Skeletal muscle tissue (tissue), 4 donors: ENCODE data around the gene CNKSR2. TPM values are rescaled to one million over a fixed set of nuclear protein-coding genes. Genes with fewer than 3 reads are reported as not detected.

Source experiments
- H3K27ac ChIP-seq: one replicate; pipeline ENCODE4 v1.7.0; 2013; ENCODE audit warnings: mild to moderate bottlenecking, low read depth, low read length, inconsistent platforms
- H3K27me3 ChIP-seq, 3 donors: one replicate each; pipeline ENCODE4 v1.7.0; 2013; ENCODE audit warnings: low read length in 3 of 3; ENCODE audit not compliant: control insufficient read depth in 3 of 3, insufficient read depth in 3 of 3
- H3K36me3 ChIP-seq, 3 donors: one replicate each; pipeline ENCODE4 v1.7.0; 2013; ENCODE audit warnings: low read length in 3 of 3; ENCODE audit not compliant: control insufficient read depth in 3 of 3, insufficient read depth in 3 of 3
- H3K4me1 ChIP-seq, 3 donors: one replicate each; pipeline ENCODE4 v1.7.0; 2013; ENCODE audit warnings: low read length in 3 of 3, mild to moderate bottlenecking in 3 of 3; ENCODE audit not compliant: control insufficient read depth in 3 of 3, insufficient read depth in 3 of 3
- H3K4me3 ChIP-seq, 3 donors: one replicate each; pipeline ENCODE4 v1.7.0; 2013; ENCODE audit warnings: low read length in 3 of 3
- H3K9ac ChIP-seq, 3 donors: one replicate each; pipeline ENCODE4 v1.7.0; 2013; ENCODE audit warnings: low read length in 3 of 3, mild to moderate bottlenecking in 3 of 3, moderate library complexity in 2 of 3, low read depth in 1 of 3
- H3K9me3 ChIP-seq, 3 donors: one replicate each; pipeline ENCODE4 v1.7.0; 2013; ENCODE audit warnings: low read length in 3 of 3; ENCODE audit not compliant: control insufficient read depth in 3 of 3
- total RNA-seq: library from RNA; depleted of rRNA; stranded (reverse); fragments of >200 nt; gene quantifications from one replicate; pipeline ENCODE4 v1.2.3, GENCODE V29; 2014
- donor health status: Osteomylitis.

The CNKSR2 gene
- total RNA-seq = 7.8 TPM

- Histone ChIP-seq H3K27ac (no peak within 1 kb of the TSS), H3K9ac (peak within 1 kb of the TSS in 2 of 3 donors; percentile 50 to 70)
Measured at GRCh38 chrX:21374163-21374993, at the start of gene CNKSR2. CNKSR2 (plus strand) TSS chrX:21374418; CDS start chrX:21374898, 480 bp downstream.

GRCh38 chrX:21354725-21355124, 19.5 kb upstream of the CNKSR2 start:
- Histone ChIP-seq H3K27me3 (no peaks in the 10 kb centered on the region), H3K36me3 (no peaks in the 10 kb centered on the region), H3K9ac (no peak overlapping the region), H3K27ac (no peak overlapping the region), H3K4me1 (no peaks in the 10 kb centered on the region), H3K9me3 (peaks cover 0 to 4% (median 0%) of the 10 kb centered on the region in 3 donors), H3K4me3 (no peak overlapping the region)

More at GRCh38 chrX:21374163-21374993, at the start of gene CNKSR2:
- peaks cover 0 to 3% (median 0%) of the 10 kb centered on the region in 3 donors for H3K4me1 ChIP-seq
- H3K27me3 ChIP-seq = peaks cover 8 to 14% (median 12%) of the 10 kb centered on the region in 3 donors
- H3K36me3 ChIP-seq = no peaks in the 10 kb centered on the region
- H3K9me3 ChIP-seq = no peaks in the 10 kb centered on the region
- peak within 1 kb of the TSS; percentile 54 to 62 (median 58) for H3K4me3 ChIP-seq

DNA sequence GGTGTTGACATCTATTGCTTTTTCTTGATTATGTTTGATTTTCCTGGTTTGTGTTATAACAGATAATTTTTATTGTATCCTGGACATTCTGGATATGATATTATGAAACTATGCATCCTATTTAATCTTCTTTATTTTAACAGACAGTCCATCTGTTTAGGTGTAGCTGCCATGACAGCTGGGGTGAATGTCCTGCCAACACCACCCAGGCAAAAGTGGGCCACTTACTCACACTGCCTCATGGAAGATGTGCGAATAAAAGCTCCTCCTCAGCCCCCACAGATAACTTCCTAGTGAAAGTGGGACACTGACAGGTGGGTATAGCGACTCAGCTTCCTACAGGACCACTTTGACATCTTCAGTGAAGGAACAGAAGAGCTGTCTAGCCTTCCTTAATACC, 18.4 kb upstream of the CNKSR2 start:
- Histone ChIP-seq H3K27ac (no peak overlapping the region), H3K9me3 (peaks cover 0 to 4% (median 0%) of the 10 kb centered on the region in 3 donors), H3K9ac (no peak overlapping the region), H3K36me3 (no peaks in the 10 kb centered on the region), H3K27me3 (no peaks in the 10 kb centered on the region), H3K4me3 (no peak overlapping the region), H3K4me1 (no peaks in the 10 kb centered on the region)

- no peak overlapping the region for H3K27ac ChIP-seq
- H3K4me1 ChIP-seq = peaks cover 0 to 3% (median 0%) of the 10 kb centered on the region in 3 donors
- no peak overlapping the region for H3K4me3 ChIP-seq
- H3K9ac ChIP-seq = no peak overlapping the region
- no peaks in the 10 kb centered on the region for H3K36me3 ChIP-seq
- no peaks in the 10 kb centered on the region for H3K9me3 ChIP-seq
- no peaks in the 10 kb centered on the region for H3K27me3 ChIP-seq
Measured at GRCh38 chrX:21369613-21370012, 4.6 kb upstream of the CNKSR2 start.

DNA sequence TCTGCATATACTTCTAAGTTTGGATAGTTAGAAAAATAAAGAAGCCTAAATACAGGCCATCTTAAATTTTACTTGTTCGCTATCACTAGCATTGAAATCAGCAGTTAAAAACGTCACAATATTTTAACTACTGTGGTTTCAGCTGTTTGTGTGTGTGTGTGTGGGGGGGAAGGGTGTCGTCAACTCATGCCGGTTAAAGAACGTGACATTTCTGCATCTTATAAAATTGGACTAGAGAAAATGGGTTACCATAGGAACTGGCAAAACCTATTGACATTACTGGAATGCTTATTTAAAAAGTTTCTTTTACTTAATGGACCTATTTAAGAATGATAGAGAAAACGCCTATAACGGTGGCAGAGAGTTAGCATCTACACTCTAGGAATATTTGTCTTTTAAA, 1.2 kb upstream of the CNKSR2 start:
- no peaks in the 10 kb centered on the region for H3K36me3 ChIP-seq
- H3K9me3 ChIP-seq = no peaks in the 10 kb centered on the region
- H3K4me3 ChIP-seq = no peak overlapping the region
- H3K9ac ChIP-seq = no peak overlapping the region
- no peak overlapping the region for H3K27ac ChIP-seq
- peaks cover 0 to 3% (median 0%) of the 10 kb centered on the region in 3 donors for H3K4me1 ChIP-seq
- H3K27me3 ChIP-seq = peaks cover 8 to 14% (median 12%) of the 10 kb centered on the region in 3 donors

GRCh38 chrX:21373637-21374162, 518 bp upstream of the CNKSR2 start:
- Histone ChIP-seq H3K9me3 (no peaks in the 10 kb centered on the region), H3K36me3 (no peaks in the 10 kb centered on the region), H3K4me1 (peaks cover 0 to 3% (median 0%) of the 10 kb centered on the region in 3 donors), H3K27me3 (peaks cover 8 to 14% (median 12%) of the 10 kb centered on the region in 3 donors), H3K9ac (peak overlapping the region in 2 of 3 donors; percentile 45 to 50), H3K4me3 (peak overlapping the region in 2 of 3 donors; percentile 54 to 62), H3K27ac (no peak overlapping the region)

DNA sequence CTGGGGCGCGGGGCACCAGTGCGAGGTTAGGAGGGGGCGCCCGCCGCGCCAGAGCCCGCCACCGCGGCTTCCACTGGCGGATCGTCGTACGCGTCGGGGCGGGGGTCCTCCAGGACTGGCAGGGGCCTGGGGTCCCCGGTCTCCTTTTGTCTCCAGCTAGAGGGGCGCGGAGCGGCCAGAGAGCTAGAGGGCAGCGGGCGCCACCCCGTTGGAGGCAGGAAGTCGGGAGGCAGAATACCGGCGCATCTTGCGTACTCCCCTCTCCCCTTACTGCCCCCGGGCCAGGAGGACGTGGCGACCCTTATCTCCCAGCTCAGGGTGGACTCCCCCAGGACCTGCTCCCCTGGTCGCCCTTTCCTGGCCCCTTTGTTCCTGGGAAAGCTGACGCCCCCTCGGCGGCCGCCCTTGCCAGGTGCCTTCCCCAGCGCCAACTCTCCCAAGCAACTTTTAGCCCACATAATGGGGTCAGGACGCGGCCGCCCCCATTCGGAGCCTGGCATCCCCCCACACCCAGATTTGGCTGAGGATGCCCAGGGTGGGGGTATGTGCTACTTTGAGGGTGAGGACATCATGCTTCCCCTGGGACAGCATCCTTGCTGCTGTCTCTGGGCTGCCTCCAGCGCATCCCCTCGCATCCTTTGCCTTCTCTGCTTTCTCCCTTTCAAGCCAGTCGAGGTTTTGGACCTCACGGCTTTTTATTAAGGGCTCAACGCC, 933 bp downstream of the CNKSR2 start:
- Histone ChIP-seq H3K36me3 (no peaks in the 10 kb centered on the region), H3K4me1 (peaks cover 0 to 3% (median 0%) of the 10 kb centered on the region in 3 donors), H3K27ac (no peak overlapping the region), H3K9me3 (no peaks in the 10 kb centered on the region), H3K4me3 (peak overlapping the region; percentile 43 to 62 (median 58)), H3K9ac (peak overlapping the region in 2 of 3 donors; percentile 8 to 32), H3K27me3 (peaks cover 8 to 14% (median 12%) of the 10 kb centered on the region in 3 donors)

GRCh38 chrX:21375708-21376009, 1.4 kb downstream of the CNKSR2 start:
- Histone ChIP-seq H3K27me3 (peaks cover 8 to 14% (median 12%) of the 10 kb centered on the region in 3 donors), H3K9ac (no peak overlapping the region), H3K4me3 (peak overlapping the region in 1 of 3 donors; percentile 29), H3K9me3 (no peaks in the 10 kb centered on the region), H3K27ac (no peak overlapping the region), H3K4me1 (peaks cover 0 to 3% (median 0%) of the 10 kb centered on the region in 3 donors), H3K36me3 (no peaks in the 10 kb centered on the region)

- no peaks in the 10 kb centered on the region for H3K9me3 ChIP-seq
- H3K9ac ChIP-seq = no peak overlapping the region
- no peaks in the 10 kb centered on the region for H3K36me3 ChIP-seq
- H3K27ac ChIP-seq = no peak overlapping the region
- no peak overlapping the region for H3K4me3 ChIP-seq
- peaks cover 8 to 14% (median 12%) of the 10 kb centered on the region in 3 donors for H3K27me3 ChIP-seq
- H3K4me1 ChIP-seq = peaks cover 0 to 3% (median 0%) of the 10 kb centered on the region in 3 donors
Measured at GRCh38 chrX:21376636-21377035, 2.4 kb downstream of the CNKSR2 start.
